ENCODE measurements around the gene ZNF224. TPM values are rescaled to one million over a fixed set of nuclear protein-coding genes. Genes with fewer than 3 reads are reported as not detected.

ZNF224 gene
- total and polyA plus RNA-seq, 2 of the 13 experiments (the other 11 are each of a cell fraction or from before 2014, with no cell fraction given) = 13.0 to 16.1 TPM

- TF ChIP-seq ZNF790 (CRISPR knock-in tag; IDR thresholded peaks at IDR 0.05; ENCODE audit: borderline replicate concordance) (0 out of 2 replicates have a peak, but pooled peaks have one; percentile 44), ZBTB10 (CRISPR knock-in tag; IDR thresholded peaks at IDR 0.05; ENCODE audit: borderline replicate concordance) (no peak), CEBPB (IDR thresholded peaks at IDR 0.05; ENCODE audit: borderline replicate concordance, low read depth, low read length) (no peak), SCMH1 (CRISPR knock-in tag; IDR thresholded peaks at IDR 0.05; ENCODE audit: borderline replicate concordance) (no peak), RAD51 (IDR thresholded peaks at IDR 0.05; ENCODE audit: borderline replicate concordance) (no peak), RFX3 (CRISPR knock-in tag; IDR thresholded peaks at IDR 0.05) (no peak), MXD3 (CRISPR knock-in tag; IDR thresholded peaks at IDR 0.05) (peak; percentile 69; the same call in 1 of the 2 replicates), ARNT (IDR thresholded peaks at IDR 0.05) (no peak), GATAD2A (CRISPR knock-in tag; IDR thresholded peaks at IDR 0.05) (peak; percentile 52; the same call in 1 of the 2 replicates), TBX3 (IDR thresholded peaks at IDR 0.05; ENCODE audit: borderline replicate concordance) (no peak), ZNF619 (CRISPR knock-in tag; IDR thresholded peaks at IDR 0.05) (0 out of 2 replicates have a peak, but pooled peaks have one; percentile 11), ZNF3 (CRISPR knock-in tag; IDR thresholded peaks at IDR 0.05) (no peak), ETS1 (CRISPR knock-in tag; IDR thresholded peaks at IDR 0.05) (no peak), HNF1B (CRISPR knock-in tag; IDR thresholded peaks at IDR 0.05) (peak; percentile 74; the same call in 1 of the 2 replicates), NFAT5 (CRISPR knock-in tag; IDR thresholded peaks at IDR 0.05) (0 out of 2 replicates have a peak, but pooled peaks have one; percentile 51), FOXC1 (CRISPR knock-in tag; IDR thresholded peaks at IDR 0.05; ENCODE audit: borderline replicate concordance) (0 out of 2 replicates have a peak, but pooled peaks have one; percentile 5), ZNF543 (CRISPR knock-in tag; IDR thresholded peaks at IDR 0.05) (no peak), SOX5 (CRISPR knock-in tag; IDR thresholded peaks at IDR 0.05; ENCODE audit: borderline replicate concordance) (peak; percentile 39; the same call in 1 of the 2 replicates), GPN1 (CRISPR knock-in tag; IDR thresholded peaks at IDR 0.05; ENCODE audit: borderline replicate concordance) (no peak)
These were observed 22.2 kb upstream of the ZNF224 start, which contains the start of gene ZNF284 (continued) for GRCh38 chr19:44071824-44072542.

Data from HepG2 (cell line).